ENCODE results near the gene HADHA.

DNA sequence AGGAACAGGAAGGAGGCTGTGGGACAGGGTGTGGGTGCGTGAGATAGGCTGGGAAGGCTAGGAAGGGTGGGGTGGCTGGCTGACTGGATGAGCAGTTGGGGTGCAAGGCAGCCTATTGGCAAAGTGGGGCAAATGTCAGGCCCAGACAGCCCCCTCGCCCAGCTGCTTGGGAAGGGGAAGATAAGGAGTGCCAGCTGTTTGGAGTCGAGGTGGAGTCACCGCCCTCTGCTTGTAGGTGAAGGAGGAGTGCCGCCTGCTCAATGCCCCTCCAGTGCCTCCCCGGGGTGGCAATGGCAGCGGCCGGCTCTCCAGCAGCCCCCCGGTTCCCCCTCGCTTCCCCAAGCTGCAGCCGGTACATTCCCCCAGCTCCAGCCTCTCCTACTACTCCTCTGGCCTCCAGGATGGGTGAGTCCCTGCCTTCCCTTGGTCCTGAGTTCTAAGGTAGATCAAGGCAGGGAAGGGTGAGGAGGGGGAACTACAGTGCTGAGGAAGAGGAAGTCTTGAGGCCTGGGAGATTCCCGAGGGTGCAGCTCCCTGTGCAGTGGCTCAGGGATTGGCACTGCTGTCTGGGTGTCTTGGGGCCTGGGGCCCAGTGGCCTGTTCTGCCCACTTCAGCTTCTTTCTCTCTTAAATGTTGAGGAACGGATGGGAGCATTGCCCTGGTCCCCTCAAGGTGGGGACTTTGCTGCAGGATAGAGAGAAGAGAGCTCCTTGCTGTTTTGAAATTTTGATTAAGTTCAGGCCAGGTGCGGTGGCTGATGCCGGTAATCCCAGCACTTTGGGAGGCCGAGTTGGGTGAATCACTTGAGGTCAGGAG lies 58.3 kb downstream of the HADHA start:
- no peak for TF ChIP-seq POLR2A (IDR thresholded peaks at IDR 0.05; ENCODE audit: low read length)
- TF ChIP-seq GATA1 (IDR thresholded peaks at IDR 0.05; ENCODE audit: low read depth, low read length) = no peak

All from erythroblast (primary cell).